ENCODE data around the gene COQ10B.
A peak's percentile ranks its signal among the peaks of the same experiment; 100 is the strongest.

- TF ChIP-seq CTCF (conservative IDR thresholded peaks at IDR 0.05; ENCODE audit: low read depth, low read length) (peak; percentile 37), RAD21 (IDR thresholded peaks at IDR 0.05; ENCODE audit: low read length) (no peak), BHLHE40 (IDR thresholded peaks at IDR 0.05; ENCODE audit: low read depth, low read length) (peak; percentile 79), POLR2A (IDR thresholded peaks at IDR 0.05; ENCODE audit: low read depth, low read length) (peak; percentile 98), SMC3 (IDR thresholded peaks at IDR 0.05; ENCODE audit: low read depth, low read length) (no peak), CHD1 (IDR thresholded peaks at IDR 0.05; ENCODE audit: low read depth, low read length) (peak; percentile 98), RCOR1 (IDR thresholded peaks at IDR 0.05; ENCODE audit: insufficient replicate concordance, low read length) (no peak), MAZ (IDR thresholded peaks at IDR 0.05; ENCODE audit: borderline replicate concordance, low read depth, low read length) (peak; percentile 91; the same call in 1 of the 2 replicates), MAFK (IDR thresholded peaks at IDR 0.05; ENCODE audit: low read depth, low read length) (no peak), CEBPB (IDR thresholded peaks at IDR 0.05; ENCODE audit: low read depth, low read length) (peak; percentile 100)
Observed at GRCh38 chr2:197453123-197453913, at the start of gene COQ10B.

All from IMR-90 (cell line).